Activated naive CD4-positive, alpha-beta T cell treated with Interleukin-2 at 50 U/mL for 16 hours (primary cell): Measurements from ENCODE around the gene RSPH10B.
"Not testable (repeated sequence)": the region's sequence is repeated elsewhere in the genome, so short reads cannot be mapped to it uniquely, and the experiment has no call there.

Experiments
- DNase-seq: peaks from one replicate; pipeline ENCODE4 v3.0.0-alpha.2; 2020

The RSPH10B gene

DNA sequence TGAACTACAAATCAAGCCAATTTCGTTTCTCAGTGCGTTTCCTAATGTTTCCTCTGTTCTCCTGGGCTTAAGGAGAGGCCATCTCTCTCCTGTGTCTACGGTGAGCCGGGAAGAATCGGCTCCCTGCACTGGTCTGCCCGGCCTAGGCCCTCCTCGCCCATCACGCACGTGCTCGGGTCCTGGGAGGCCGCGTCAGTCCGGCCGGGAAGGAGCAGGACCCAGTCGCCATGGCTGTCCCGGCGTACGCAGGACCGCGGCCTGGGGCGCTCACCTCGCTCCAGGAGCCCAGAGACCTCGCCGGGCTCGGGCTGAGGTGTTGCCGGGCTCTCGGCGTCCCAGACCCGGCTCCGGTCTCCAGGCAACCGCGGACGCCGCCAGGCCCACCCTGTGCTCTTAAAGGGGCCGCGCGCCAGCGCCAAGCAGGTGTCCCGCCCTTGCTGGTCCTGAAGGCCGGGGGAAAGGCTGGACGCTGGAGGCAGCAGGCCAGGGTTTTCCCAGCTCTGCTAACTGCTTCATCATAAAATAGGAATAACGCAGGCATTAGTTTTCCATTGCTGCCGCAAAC is at the start of gene RSPH10B:
TSS of gene RSPH10B (minus strand) at position 343 of the 565 bp plus-strand sequence. CDS start 3,573 bp downstream, outside the sequence.
- DNase-seq, result not testable (repeated sequence)

DNA sequence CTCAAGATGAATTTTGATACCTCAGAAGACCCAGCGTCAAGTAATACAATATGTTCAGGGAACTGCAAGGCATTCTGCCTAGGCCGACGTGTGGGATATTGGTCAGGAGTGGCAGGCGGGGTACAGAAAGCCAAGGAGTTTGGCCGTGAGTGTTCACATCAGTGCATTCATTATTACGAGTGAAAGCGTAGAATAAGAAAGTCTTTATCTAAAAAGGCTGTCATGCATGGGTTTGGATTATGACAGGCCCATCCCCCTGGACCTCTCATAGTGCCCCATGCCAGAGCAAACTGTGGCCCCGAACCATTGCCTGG is 46.1 kb upstream of the RSPH10B start:
- DNase-seq, result no peak

DNA sequence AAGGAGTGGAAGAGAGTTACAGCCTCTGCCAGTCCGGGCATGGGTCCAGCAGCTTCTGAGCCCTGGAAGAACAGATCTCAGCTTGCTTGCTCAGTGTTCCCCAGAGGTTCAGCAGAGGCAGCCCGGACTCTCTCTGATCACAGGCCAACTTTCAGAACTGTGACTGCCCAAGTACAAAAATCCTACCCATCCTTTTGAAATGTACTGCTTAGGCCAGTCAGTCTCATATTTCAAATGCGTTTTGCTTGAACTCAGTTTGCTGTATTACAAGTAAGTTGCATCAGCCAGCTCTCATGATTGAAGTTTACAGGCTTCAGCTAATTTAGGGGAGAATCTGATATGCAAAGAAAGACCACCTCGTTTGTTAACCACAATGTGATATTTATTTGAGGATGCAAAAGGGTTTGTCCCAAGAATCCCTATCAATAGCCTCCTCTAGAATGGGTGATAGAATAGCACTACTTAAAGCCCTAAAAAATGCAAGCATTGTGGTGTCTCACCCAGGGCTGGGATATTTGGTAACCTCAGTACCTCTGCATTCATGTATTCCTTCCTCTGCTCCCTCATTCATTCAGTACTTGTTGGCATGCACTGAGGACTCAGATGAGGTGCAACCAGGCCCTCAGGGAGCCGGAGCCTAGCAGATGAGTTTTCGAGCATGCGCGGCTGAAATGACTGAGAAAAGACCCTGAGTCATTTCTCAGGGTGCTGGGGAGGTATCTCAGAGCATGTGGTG is 45.6 kb upstream of the RSPH10B start:
- DNase-seq, result no peak

DNA sequence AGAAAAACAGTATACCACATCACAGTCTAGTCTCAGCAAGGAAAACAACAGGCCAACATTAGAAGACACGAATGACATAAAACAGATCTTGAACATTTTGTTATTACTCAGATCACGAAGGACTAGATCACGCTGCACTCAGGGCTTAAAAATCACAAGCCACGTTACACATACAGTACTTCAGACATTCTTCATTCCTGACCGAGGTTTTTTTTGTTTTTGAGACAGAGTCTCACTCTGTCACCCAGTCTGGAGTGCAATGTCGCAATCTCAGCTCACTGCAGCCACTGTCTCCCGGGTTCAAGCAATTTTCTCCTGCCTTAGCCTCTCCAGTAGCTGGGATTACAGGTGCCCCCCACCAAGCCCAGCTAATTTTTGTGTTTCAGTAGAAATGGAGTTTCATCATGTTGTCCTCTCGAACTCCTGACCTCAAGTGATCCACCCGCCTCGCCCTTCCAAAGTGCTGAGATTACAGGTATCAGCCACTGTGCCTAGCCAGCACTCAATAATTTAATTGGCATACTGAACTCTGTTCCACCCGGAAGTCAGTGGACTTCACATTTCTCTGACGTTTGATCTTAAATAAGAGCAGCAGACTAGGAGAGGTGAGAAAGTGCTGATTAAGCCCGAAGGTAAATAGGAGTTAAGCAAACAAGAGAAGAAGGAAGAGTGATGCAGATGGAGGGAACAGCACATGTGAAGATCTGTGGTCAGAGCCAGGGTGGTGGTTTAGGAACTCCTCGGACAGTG is 42.0 kb upstream of the RSPH10B start:
- DNase-seq, result no peak

DNA sequence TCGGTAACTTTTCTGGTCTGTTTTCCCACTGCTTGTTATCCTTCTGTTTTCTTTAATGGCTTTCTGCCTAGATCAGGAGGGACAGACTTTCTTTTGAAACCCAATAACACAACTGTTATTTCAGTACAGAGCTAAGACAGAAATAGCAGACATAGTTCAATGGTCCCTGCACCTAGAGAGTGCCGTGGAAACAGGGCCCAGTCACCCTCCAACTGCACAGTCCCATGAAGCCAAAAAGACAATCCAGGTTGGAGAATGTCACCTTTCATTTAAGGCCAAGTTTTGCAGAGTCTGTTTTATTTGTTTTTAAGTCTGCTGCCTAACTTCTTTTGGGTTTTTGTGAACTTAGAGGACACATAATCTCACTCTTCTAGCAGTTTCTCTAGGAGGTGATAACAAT is 41.1 kb upstream of the RSPH10B start:
- DNase-seq, result no peak

DNA sequence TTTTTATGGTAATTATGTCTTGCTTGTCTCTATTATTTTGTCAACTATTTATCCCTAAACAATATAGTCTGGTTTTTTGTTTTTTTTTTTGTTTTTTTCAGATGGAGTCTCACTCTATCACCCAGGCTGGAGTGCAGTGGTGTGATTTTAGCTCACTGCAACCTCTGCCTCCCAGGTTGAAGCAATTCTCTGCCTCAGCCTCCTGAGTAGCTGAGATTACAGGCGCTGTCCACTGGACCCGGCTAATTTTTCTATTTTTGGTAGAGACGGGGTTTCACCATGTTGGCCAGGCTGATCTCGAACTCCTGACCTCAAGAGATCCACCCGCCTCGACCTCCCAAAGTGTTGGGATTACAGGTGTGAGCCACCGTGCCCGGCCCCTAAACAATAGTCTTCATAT is 39.9 kb upstream of the RSPH10B start:
- DNase-seq, result not testable (repeated sequence)

DNA sequence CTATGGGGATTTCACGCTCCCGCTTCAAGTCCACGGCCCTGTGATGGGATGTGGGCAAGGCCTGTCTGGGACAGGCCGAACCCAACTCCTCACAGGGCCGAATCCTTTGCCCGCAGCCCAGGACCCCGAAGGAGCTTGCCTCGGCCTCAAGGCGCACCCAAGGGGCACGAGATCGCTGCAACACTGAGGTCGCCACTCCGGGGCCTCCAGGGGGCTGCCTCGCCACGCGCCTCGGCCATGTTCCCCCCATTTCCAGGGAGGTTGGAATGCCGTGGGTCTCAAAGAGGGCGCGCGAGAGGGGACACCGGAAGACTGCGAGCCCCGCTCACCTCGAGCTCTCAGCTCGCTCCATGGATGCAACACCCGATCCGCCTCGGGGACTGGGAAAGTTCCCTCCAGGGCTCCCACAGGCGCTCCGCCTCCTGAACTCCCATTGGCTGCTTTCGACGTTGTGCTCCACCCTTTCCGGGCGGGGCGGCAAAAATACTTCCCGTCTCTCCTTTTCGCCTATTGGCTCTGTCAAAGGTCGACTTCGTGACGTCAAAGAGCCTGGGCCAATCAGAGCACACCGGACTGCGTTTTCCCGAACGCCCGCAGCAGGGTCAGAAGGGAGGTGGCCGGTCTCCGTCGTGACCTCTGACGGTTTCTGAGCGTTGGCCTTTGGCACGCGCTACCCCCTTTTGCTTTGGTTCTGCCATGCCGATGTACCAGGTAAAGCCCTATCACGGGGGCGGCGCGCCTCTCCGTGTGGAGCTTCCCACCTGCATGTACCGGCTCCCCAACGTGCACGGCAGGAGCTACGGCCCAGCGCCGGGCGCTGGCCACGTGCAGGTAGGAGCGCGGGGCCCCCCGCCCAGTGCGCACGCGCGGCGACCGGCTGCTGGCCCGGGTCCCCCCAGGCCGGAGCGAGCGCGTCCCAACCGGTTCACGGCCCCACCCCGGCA is 38.5 kb upstream of the RSPH10B start, which contains the start of the genes AIMP2 and PMS2:
TSS of gene AIMP2 (plus strand) at position 605 of the 944 bp plus-strand sequence. CDS start at position 697, 92 bp downstream.
TSS of gene PMS2 (minus strand) at position 382 of the 944 bp plus-strand sequence. CDS start at position 352, 30 bp downstream.
- DNase-seq, result peak; percentile 98

DNA sequence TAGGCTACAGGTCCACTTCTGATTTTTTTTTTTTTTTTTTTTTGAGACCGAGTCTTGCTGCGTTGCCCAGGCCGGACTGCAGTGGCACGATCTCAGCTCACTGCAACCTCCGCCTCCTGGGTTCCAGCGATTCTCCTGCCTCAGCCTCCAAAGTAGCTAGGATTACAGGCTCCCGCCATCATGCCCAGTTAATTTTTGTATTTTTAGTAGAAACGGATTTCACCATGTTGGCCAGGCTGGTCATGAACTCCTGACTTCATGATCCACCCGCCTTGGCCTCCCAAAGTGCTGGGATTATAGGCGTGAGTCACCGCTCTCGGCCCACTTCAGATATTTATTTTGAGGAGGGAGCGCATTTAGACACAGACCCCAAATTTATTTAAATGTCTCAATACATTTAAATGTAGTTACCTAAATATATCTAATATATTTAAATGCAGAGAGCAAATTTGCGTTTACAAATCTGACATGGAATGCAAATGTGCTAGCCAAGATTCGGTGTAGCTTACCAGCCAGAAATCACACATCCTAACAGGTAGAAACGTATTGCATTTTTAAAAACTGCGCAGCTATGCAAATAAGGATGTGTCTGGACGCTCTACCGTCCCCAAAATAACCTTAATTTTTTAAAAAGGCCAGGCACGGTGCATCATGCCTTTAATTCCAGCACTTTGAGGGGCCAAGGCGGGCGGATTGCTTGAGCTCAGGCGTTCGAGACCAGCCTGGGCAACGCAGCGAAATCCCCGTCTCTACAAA is 37.5 kb upstream of the RSPH10B start:
- not testable (repeated sequence) for DNase-seq

DNA sequence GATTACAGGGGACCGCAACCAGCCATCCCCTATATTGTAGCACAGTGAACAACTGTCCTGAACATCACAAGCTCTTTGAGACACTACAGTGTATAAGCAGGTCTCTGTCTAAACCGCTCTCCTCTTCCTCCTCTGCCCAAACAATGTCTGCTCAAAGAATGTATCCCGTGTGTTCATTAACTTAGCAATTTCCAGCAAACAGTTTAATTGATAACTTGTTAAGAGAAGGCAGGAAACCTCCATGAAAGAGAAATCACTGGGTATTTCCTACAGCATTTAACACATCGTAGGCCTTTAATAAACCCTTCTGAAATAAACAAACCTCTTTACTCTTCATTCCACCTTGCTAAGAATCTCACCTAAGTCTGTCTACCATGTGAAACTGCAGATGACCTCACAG is 36.9 kb upstream of the RSPH10B start:
- DNase-seq, result no peak

DNA sequence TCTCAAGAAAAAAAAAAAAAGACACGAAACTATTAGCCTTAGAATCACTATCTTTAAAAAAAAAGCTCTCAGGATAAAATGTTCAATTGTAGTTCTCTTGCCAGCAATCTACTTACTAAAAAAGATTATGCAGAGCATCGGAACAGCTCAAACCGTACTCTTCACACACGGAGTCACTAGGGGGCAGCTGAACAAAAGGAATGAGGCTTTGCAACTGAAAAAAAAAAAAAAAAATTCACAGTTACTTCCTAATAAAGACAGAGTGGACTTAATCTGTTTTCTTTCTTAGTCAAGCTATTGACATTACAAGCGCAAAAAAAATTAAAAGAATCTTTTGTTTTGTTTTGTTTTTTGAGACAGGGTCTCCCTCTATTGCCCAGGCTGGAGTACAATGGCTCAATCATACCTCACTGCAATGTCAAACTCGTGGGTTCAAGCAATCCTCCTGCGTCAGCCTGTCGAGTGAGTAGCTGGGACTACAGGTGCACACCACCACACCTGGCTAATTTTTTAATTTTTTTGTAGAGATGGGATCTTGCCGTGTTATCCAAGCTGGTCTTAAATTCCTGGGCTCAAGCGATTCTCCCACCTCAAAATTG is 26.8 kb upstream of the RSPH10B start:
- DNase-seq, result peak; percentile 41

DNA sequence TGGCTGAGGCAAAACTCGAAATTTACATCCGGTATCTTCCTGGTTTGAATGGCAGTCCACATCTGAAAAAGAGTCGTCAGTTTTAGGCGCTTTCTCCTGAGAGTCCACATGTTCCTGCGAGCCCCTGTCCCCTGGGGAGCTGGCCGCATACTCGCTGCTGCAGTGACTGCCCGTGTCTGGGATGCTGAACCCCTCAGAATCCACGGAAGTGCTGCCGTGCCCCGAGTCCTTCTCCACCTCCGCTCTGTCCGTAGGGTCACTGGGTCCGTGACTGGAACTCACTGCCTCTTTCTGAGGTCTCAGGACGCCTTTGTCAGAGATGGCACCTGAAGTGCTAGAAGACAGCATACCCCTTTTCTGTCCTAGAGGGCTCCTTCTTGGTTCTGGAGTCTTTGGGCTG is 16.6 kb upstream of the RSPH10B start:
- DNase-seq, result not testable (repeated sequence)

DNA sequence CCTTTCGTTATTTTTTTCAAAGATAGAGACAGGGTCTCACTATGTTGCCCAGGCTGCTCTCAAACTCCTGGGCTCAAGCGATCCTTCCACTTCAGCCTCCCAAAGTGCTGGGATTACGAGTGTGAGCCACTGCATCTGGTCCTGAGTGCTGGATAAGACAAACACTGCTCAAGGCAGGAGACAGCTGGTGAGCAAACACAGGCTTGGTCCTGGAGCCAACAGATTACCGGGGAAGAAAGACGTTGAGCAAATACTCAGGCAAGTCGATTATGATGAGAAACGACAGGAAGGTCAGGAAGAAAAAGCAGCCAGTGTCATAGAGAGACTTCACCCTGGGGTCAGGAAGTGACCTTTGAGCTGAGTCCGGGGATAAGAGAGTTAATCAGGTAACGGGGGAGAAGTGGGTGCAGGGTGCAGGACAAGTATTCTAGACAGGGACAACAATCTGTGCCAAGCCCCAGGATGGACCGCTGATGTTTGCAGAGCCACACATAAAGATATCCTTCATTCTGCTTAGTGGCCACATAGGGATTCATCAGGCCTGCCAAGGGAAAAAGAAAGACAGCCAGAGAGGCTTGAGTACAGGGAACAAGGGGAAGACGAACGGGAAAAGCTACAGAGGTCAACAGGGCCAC is 9.3 kb upstream of the RSPH10B start:
- not testable (repeated sequence) for DNase-seq

DNA sequence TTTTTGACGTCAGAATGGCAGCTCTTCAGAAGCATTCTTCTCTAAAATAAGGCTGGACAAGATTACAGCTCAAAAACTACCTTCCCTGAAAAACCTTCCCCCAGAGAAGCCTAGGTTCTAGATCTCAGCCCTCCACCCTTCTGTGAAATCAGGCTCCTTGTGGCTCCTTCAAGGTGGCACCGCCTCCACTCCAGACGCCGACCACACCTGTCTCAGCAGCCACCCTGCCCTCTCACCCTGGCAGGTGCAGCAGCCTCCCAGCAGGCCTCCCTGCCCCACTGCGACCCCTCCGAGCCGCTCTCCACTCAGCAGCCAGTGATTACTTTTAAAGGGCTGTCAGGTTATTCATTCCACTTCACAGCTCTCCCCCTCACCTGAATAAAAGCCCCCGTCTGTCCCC is 3.1 kb upstream of the RSPH10B start:
- not testable (repeated sequence) for DNase-seq

DNA sequence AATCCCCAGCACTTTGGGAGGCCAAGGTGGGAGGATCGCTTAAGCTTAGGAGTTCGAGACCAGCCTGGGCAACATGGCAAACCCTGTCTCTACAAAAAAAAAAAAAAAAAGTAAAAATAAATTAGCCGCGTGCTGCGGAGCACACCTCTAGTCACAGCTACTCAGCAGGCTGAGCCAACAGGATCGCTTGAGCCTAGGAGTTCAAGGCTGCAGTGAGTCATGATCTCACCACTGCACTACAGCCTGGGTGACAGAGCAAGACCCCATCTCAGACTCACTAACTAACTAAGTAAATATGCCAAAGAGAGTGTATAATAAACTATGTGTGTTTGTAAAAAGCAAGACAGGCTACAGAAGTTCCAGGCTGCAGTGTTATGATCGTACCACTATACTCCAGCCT is 6.7 kb downstream of the RSPH10B start:
- DNase-seq, result not testable (repeated sequence)

DNA sequence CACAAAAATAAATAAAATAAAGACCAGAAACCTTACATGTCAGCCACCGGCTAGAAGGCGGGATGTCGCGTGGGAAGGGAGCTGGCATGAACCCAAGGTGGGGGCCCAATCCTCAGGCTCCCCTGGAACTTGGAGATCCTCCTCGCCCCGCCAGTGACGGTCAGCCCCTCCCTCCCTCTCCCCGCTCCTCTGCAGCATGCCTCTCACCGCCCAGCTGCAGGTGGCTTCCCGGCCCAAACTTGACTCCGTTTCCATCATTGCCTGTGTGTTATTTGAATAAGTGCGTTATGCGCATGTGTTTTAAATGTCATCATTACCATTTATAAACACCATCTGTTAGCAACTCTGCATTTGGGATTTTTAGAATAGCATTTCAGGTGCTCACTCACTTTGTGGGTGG is 7.3 kb downstream of the RSPH10B start:
- DNase-seq, result not testable (repeated sequence)

DNA sequence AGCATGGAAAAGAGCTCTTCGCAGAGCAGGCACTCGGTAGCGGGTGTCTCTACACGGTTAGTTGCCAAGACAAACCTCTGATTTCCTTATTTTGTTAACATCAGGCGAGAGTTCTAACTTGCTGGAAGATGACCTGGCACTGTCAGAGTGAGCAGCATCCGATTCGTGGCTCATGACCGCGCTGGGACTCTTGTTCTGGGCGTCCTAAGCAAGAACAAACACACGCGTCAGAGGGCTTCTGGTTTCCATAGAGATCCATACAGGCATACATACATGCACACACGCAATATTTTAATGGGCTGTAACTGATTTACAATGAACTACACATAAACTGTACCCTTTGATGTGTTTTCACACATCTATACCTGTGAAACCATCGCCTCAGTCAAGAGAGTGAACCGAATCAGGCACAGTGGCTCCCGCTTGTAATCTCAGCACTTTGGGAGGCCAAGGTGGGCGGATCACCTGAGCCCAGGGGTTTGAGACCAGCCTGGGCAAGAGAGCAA is 35.5 kb downstream of the RSPH10B start:
- DNase-seq, result not testable (repeated sequence)

DNA sequence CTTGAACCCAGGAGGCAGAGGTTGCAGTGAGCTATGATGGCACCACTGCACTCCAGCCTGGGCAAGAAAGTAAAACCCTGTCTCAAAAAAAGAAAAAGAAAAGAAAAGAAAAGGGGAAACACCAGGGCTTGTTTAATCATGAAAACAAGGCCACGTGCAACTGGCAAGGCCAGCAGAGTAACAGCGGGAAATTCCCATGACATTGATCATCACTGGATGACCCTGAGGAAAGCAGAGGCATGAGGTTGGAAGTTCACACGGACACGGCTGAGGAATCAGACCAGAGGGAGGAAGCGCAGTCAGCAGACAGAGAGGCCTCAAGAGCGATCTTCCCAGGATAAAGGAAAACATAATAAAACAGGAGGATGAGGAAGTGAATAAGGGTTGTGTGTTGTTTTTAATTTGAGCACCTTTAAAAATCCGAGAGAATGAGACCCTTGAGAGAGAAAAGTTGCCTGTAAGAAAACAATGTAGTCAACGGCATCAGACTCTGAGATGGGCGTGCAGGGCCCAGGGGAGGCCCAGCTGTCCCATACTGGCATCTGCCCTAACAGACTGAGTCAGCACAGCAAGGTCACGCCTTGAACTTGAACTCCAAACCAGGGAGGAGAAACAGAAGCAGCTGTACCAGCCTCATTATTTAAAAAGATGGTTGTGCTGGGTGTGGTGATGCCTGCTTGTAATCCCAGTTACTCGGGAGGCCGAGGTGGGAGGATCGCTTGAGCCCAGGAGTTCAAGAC is 38.4 kb downstream of the RSPH10B start:
- not testable (repeated sequence) for DNase-seq

DNA sequence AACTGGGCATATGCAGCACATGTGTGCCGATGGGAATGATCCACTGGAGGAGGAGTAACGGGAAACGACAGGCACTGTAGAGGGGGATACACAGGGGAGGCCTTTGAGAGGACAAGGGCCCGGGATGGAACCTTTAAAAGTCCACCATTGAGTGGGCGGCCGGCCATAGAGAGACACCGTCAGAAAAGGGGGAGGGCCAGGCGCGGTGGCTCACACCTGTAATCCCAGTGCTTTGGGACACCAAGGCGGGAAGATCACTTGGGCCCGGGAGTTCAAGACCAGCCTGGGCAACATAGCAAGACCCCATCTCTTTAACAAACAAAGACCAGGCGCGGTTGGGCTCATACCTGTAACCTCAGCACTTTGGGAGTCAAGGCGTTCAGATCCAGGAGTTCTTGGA is 39.2 kb downstream of the RSPH10B start:
- DNase-seq, result not testable (repeated sequence)

DNA sequence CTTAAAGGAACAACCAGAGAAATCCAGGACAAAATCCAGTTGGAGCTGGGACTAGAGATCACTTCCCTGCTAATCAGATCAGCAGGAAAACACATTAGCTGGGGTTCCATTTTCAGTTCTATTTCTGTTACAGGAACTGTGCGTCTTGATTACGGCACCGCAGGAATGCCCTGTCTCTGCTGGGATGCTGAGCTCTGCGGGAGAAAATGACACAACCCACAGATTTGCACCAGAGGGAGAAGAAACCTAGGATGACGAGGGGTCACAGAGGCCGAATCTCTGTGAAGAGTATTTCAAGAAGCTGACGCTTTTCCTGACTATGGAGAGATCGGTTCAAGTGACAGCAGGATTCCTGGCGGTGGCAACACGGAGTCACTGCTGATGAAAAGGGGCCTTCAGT is 40.2 kb downstream of the RSPH10B start:
- not testable (repeated sequence) for DNase-seq
